ENCODE results near the gene MBTD1.

DNA sequence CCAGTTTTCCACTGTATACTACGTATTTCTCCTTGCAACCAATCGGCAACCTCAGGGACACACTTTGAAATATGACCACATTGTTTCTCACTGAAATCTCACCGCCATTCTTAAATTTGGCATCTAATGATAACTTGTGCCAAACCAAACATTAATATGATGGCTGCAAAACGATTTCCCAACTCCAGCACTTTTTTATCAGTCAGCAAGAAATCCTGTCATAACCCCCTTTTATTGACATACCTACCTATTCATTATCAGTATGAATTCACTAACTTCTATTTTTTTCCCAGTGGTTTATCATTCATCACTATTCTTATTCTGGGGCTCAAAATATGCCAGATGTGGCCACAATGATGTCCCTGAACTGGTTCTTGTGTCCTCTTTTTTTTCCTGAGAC, 15.8 kb downstream of the MBTD1 start:
- TF ChIP-seq, protein P1, sequence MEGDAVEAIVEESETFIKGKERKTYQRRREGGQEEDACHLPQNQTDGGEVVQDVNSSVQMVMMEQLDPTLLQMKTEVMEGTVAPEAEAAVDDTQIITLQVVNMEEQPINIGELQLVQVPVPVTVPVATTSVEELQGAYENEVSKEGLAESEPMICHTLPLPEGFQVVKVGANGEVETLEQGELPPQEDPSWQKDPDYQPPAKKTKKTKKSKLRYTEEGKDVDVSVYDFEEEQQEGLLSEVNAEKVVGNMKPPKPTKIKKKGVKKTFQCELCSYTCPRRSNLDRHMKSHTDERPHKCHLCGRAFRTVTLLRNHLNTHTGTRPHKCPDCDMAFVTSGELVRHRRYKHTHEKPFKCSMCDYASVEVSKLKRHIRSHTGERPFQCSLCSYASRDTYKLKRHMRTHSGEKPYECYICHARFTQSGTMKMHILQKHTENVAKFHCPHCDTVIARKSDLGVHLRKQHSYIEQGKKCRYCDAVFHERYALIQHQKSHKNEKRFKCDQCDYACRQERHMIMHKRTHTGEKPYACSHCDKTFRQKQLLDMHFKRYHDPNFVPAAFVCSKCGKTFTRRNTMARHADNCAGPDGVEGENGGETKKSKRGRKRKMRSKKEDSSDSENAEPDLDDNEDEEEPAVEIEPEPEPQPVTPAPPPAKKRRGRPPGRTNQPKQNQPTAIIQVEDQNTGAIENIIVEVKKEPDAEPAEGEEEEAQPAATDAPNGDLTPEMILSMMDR (conservative IDR thresholded peaks at IDR 0.05; ENCODE audit: low read depth in 2 of 2) = no peak
- TF ChIP-seq EZH2 (IDR thresholded peaks at IDR 0.05; ENCODE audit: low read depth, unreplicated experiment) (no peak), ZNF114 (CRISPR knock-in tag; IDR thresholded peaks at IDR 0.05) (no peak)
